Measurements from ENCODE around the gene TRAF2. TPM values are rescaled to one million over a fixed set of nuclear protein-coding genes. Genes with fewer than 3 reads are reported as not detected.

The TRAF2 gene
- total RNA-seq, 6 experiments from 2014 or later: 5.8 to 8.8 (median 7.1) TPM

- H3K4me3 ChIP-seq: no peak overlapping the region
- no peaks in the 10 kb centered on the region for H3K9me3 ChIP-seq
- peaks cover 0 to 10% (median 2%) of the 10 kb centered on the region in 4 donors for H3K36me3 ChIP-seq
- H3K4me1 ChIP-seq: peaks cover 0 to 14% (median 6%) of the 10 kb centered on the region in 4 donors
- TF ChIP-seq POLR2A (IDR thresholded peaks at IDR 0.05) (no peak), CTCF (IDR thresholded peaks at IDR 0.05) (no peak)
- ATAC-seq (no peak), DNase-seq (no peak)
- intact Hi-C loops (cut with DNase I): no loop called here
- no peak overlapping the region for H3K27ac ChIP-seq
- H3K27me3 ChIP-seq: no peaks in the 10 kb centered on the region
- WGBS (ENCODE audit: insufficient coverage, low coverage, low lambda C conversion rate, missing lambda C conversion rate): 97% methylated on average over 9 of the region's 29 CpGs
Measured at GRCh38 chr9:136907011-136907914, 20.9 kb downstream of the TRAF2 start.

- no peak for DNase-seq
- no peak for TF ChIP-seq CTCF (IDR thresholded peaks at IDR 0.05)
- TF ChIP-seq POLR2A (IDR thresholded peaks at IDR 0.05): no peak
- Histone ChIP-seq H3K4me3 (no peak overlapping the region), H3K36me3 (peaks cover 0 to 21% (median 5%) of the 10 kb centered on the region in 4 donors), H3K4me1 (no peaks in the 10 kb centered on the region), H3K27ac (no peak overlapping the region), H3K27me3 (no peaks in the 10 kb centered on the region), H3K9me3 (no peaks in the 10 kb centered on the region)
- WGBS (ENCODE audit: insufficient coverage, low coverage, low lambda C conversion rate, missing lambda C conversion rate): 80% methylated on average over 7 of the region's 12 CpGs
- intact Hi-C loops (cut with DNase I): no loop called here
- ATAC-seq: no peak
Measured at GRCh38 chr9:136910197-136910900, 24.0 kb downstream of the TRAF2 start.

GRCh38 chr9:136910901-136911245 lies 24.6 kb downstream of the TRAF2 start:
- Histone ChIP-seq H3K27ac (no peak overlapping the region), H3K4me3 (no peak overlapping the region), H3K4me1 (no peaks in the 10 kb centered on the region), H3K9me3 (no peaks in the 10 kb centered on the region), H3K27me3 (no peaks in the 10 kb centered on the region), H3K36me3 (peaks cover 0 to 23% (median 5%) of the 10 kb centered on the region in 4 donors)
- TF ChIP-seq CTCF (IDR thresholded peaks at IDR 0.05) (no peak), POLR2A (IDR thresholded peaks at IDR 0.05) (no peak)
- peak in 1 of 4 donors; percentile 20 for ATAC-seq
- no peak for DNase-seq
- intact Hi-C loops (cut with DNase I): no loop called here
- 100% methylated on average over 7 of the region's 12 CpGs for WGBS (ENCODE audit: insufficient coverage, low coverage, low lambda C conversion rate, missing lambda C conversion rate)

- ATAC-seq (no peak), DNase-seq (no peak)
- Histone ChIP-seq H3K27ac (no peak overlapping the region), H3K27me3 (no peaks in the 10 kb centered on the region), H3K4me1 (no peaks in the 10 kb centered on the region), H3K4me3 (no peak overlapping the region), H3K9me3 (no peaks in the 10 kb centered on the region), H3K36me3 (peaks cover 0 to 31% (median 3%) of the 10 kb centered on the region in 4 donors)
- intact Hi-C loops (cut with DNase I): no loop called here
- 67% methylated on average over 1 of the region's 17 CpGs for WGBS (ENCODE audit: insufficient coverage, low coverage, low lambda C conversion rate, missing lambda C conversion rate)
- no peak for TF ChIP-seq CTCF (IDR thresholded peaks at IDR 0.05)
Measured at GRCh38 chr9:136913701-136914438, 27.6 kb downstream of the TRAF2 start.

All from right lobe of liver (tissue), 6 donors.